SK-N-SH (cell line): Measurements from ENCODE around the gene SLC24A5. TPM values are rescaled to one million over a fixed set of nuclear protein-coding genes. Genes with fewer than 3 reads are reported as not detected.

Source experiments
- CTCF ChIA-PET: fragments of 300-600, 350-600 bp; formaldehyde crosslinking; extraction: SDS; loops from one replicate; lab custom pipeline; 2021; lab: Yijun Ruan, JAX
- POLR2A ChIA-PET: fragments of 350-600 bp; sonication (Branson Sonifier 250); formaldehyde crosslinking; extraction: SDS; loops from one replicate; lab custom pipeline; 2020; ENCODE audit warnings: antibody characterized with exemption, inconsistent platforms; lab: Yijun Ruan, JAX
- DNase-seq: peaks from one replicate; pipeline ENCODE4 v3.0.0; 2012
- H2AFZ ChIP-seq: fragments of 200-600 bp; sonication (generic); 2 replicates; pipeline ENCODE4 v1.8.1; 2016; ENCODE audit warnings: antibody characterized with exemption, mild to moderate bottlenecking, low read depth
- H3F3A ChIP-seq: fragments of 200-600 bp; sonication (generic); replicated peaks from 2 replicates; pipeline ENCODE3; 2016; ENCODE audit warnings: antibody characterized with exemption, mild to moderate bottlenecking; ENCODE audit not compliant: insufficient read depth
- H3K27ac ChIP-seq, 2 experiments: fragments of 200-500 bp in 1 of 2; fragments of 200-600 bp in 1 of 2; sonication (Bioruptor generic) in 1 of 2; sonication (generic), shearing (Covaris generic) in 1 of 2; 2 replicates each; pipeline versions ENCODE4 v1.5.1 to v1.6.1; 2014 to 2016; ENCODE audit warnings: low read depth in 2 of 2, inconsistent platforms in 1 of 2, low read length in 1 of 2, mild to moderate bottlenecking in 1 of 2, mixed read lengths in 1 of 2
- H3K27me3 ChIP-seq: fragments of 200-600 bp; sonication (generic), shearing (Covaris generic); 2 replicates; pipeline ENCODE4 v1.6.1; 2016; ENCODE audit warnings: mixed run types; ENCODE audit not compliant: insufficient read depth
- H3K36me3 ChIP-seq, 2 experiments: fragments of 200-500 bp in 1 of 2; fragments of 200-600 bp in 1 of 2; sonication (Bioruptor generic) in 1 of 2; sonication (generic) in 1 of 2; replicated peaks in 1 of 2; 2 replicates each; pipeline versions ENCODE3 to v1.5.1; 2014 to 2016; ENCODE audit warnings: low read length in 1 of 2, mild to moderate bottlenecking in 1 of 2; ENCODE audit not compliant: insufficient read depth in 2 of 2, control insufficient read depth in 1 of 2
- H3K4me1 ChIP-seq, 2 experiments: fragments of 200-500 bp in 1 of 2; fragments of 200-600 bp in 1 of 2; sonication (Bioruptor generic) in 1 of 2; sonication (generic), shearing (Covaris generic) in 1 of 2; 2 replicates each; pipeline versions ENCODE4 v1.5.1 to v1.6.1; 2014 to 2016; ENCODE audit warnings: low read depth in 1 of 2, low read length in 1 of 2, mixed run types in 1 of 2; ENCODE audit not compliant: insufficient read depth in 2 of 2, control insufficient read depth in 1 of 2
- H3K4me2 ChIP-seq: fragments of 200-600 bp; sonication (generic), shearing (Covaris generic); 2 replicates; pipeline ENCODE4 v1.6.1; 2017; ENCODE audit warnings: mixed run types
- H3K4me3 ChIP-seq, 2 experiments: fragments of 200-500 bp in 1 of 2; fragments of 200-600 bp in 1 of 2; sonication (Bioruptor generic) in 1 of 2; sonication (generic), shearing (Covaris generic) in 1 of 2; 2 replicates each; pipeline versions ENCODE4 v1.5.1 to v1.8.1; 2014 to 2016; ENCODE audit warnings: low read depth in 2 of 2, inconsistent platforms in 1 of 2, low read length in 1 of 2, mild to moderate bottlenecking in 1 of 2, mixed read lengths in 1 of 2, moderate library complexity in 1 of 2
- H3K79me2 ChIP-seq: fragments of 200-600 bp; sonication (generic); 2 replicates; pipeline ENCODE4 v1.8.1; 2017; ENCODE audit warnings: mild to moderate bottlenecking; ENCODE audit not compliant: insufficient read depth
- H3K9ac ChIP-seq: fragments of 200-600 bp; sonication (generic); 2 replicates; pipeline ENCODE4 v1.6.1; 2017; ENCODE audit warnings: mixed run types
- H3K9me2 ChIP-seq: fragments of 200-600 bp; sonication (generic); 2 replicates; pipeline ENCODE4 v1.6.1; 2017; ENCODE audit warnings: mixed run types
- H3K9me3 ChIP-seq: fragments of 200-600 bp; sonication (generic); 2 replicates; pipeline ENCODE4 v1.6.1; 2017; ENCODE audit warnings: mixed run types, mild to moderate bottlenecking, moderate library complexity
- H4K20me1 ChIP-seq: fragments of 200-600 bp; sonication (generic); 2 replicates; pipeline ENCODE4 v1.6.1; 2017; ENCODE audit warnings: mild to moderate bottlenecking, mixed run types; ENCODE audit not compliant: insufficient read depth
- CHD2 ChIP-seq: fragments of 150-350 bp; IDR thresholded peaks from 2 replicates; pipeline ENCODE4 v1.6.1; 2018; ENCODE audit warnings: low read length; ENCODE audit not compliant: partially characterized antibody
- EP300 ChIP-seq, 2 experiments: IDR thresholded peaks; 2 replicates each; pipeline versions ENCODE4 v1.4.0 to v1.6.1; 2012; ENCODE audit warnings: borderline replicate concordance in 1 of 2, low read depth in 1 of 2, low read length in 1 of 2
- EZH2phosphoT487 ChIP-seq: fragments of 200-600 bp; sonication (generic); IDR thresholded peaks from 2 replicates; pipeline ENCODE4 v1.6.1; 2017; ENCODE audit warnings: low read depth, mixed run types, mild to moderate bottlenecking, antibody characterized with exemption, moderate library complexity, borderline replicate concordance
- GATA2 ChIP-seq: sonication (generic); formaldehyde crosslinking; IDR thresholded peaks from 2 replicates; pipeline ENCODE4 v1.5.0; 2020; ENCODE audit warnings: mild to moderate bottlenecking, missing genetic modification reagents
- MAX ChIP-seq: IDR thresholded peaks from 2 replicates; pipeline ENCODE4 v1.4.0; 2012; ENCODE audit warnings: low read depth
- MEF2A ChIP-seq: IDR thresholded peaks from 2 replicates; pipeline ENCODE4 v1.4.0; 2012; ENCODE audit warnings: low read depth, borderline replicate concordance
- MXI1 ChIP-seq: IDR thresholded peaks from 2 replicates; pipeline ENCODE4 v1.6.1; 2012; ENCODE audit warnings: mild to moderate bottlenecking, low read depth, low read length, improper control_type of control experiment
- NFIC ChIP-seq: IDR thresholded peaks from 2 replicates; pipeline ENCODE4 v1.4.0; 2012; ENCODE audit warnings: borderline replicate concordance
- POLR2AphosphoS5 ChIP-seq: IDR thresholded peaks from 2 replicates; pipeline ENCODE4 v1.6.1; 2012; ENCODE audit warnings: low read depth, low read length
- RAD21 ChIP-seq: IDR thresholded peaks from 2 replicates; pipeline ENCODE4 v1.6.1; 2012; ENCODE audit warnings: mild to moderate bottlenecking, low read length
- RFX5 ChIP-seq: IDR thresholded peaks from 2 replicates; pipeline ENCODE4 v1.6.1; 2012; ENCODE audit warnings: mild to moderate bottlenecking, improper control_type of control experiment, low read length
- SMC3 ChIP-seq: IDR thresholded peaks from 2 replicates; pipeline ENCODE4 v1.6.1; 2012; ENCODE audit warnings: low read depth, low read length, improper control_type of control experiment
- TAF1 ChIP-seq: IDR thresholded peaks from 2 replicates; pipeline ENCODE4 v1.6.1; 2012; ENCODE audit warnings: low read depth, mild to moderate bottlenecking, low read length, moderate library complexity, borderline replicate concordance
- TEAD4 ChIP-seq: IDR thresholded peaks from 2 replicates; pipeline ENCODE4 v1.4.0; 2012; ENCODE audit warnings: mild to moderate bottlenecking, borderline replicate concordance; ENCODE audit not compliant: insufficient read depth
- USF2 ChIP-seq: fragments of 150-350 bp; IDR thresholded peaks from 2 replicates; pipeline ENCODE4 v1.6.1; 2017; ENCODE audit warnings: antibody characterized with exemption, low read length, low read depth, borderline replicate concordance
- WGBS: methylation state at CpG from one replicate; pipeline ENCODE4 v1.1.6; 2017; ENCODE audit warnings: low lambda C conversion rate; 5-methylcytosine and 5-hydroxymethylcytosine counted together
- polyA plus RNA-seq, 3 experiments: library from polyadenylated mRNA; depleted of rRNA; stranded (reverse); fragments of >200 nt; gene quantifications; 2 replicates each; pipeline ENCODE4 v1.2.3, GENCODE V29; 2012
- TF ChIP-seq, protein P1 (sequence below): fragments of 200-600 bp; sonication (generic); IDR thresholded peaks from 2 replicates; pipeline ENCODE4 v1.6.1; 2017; ENCODE audit warnings: antibody characterized with exemption, mild to moderate bottlenecking, moderate library complexity
- TF ChIP-seq, protein P2 (sequence below): IDR thresholded peaks from 2 replicates; pipeline ENCODE4 v1.4.0; 2012; ENCODE audit warnings: low read depth, borderline replicate concordance
- TF ChIP-seq, protein P3 (sequence below): IDR thresholded peaks from 2 replicates; pipeline ENCODE4 v1.6.1; 2012; ENCODE audit warnings: mild to moderate bottlenecking, low read depth, low read length, moderate library complexity

Gene SLC24A5
- polyA plus RNA-seq, 1 of the 3 experiments (the other 2 are of a cell fraction), result not detected

- H3K36me3 ChIP-seq, result no peaks in the 10 kb centered on the region
- TF ChIP-seq SMC3, result peak; percentile 55
- TF ChIP-seq MAX, result no peak
- peak; percentile 72 for TF ChIP-seq RAD21
- TF ChIP-seq, protein P1, sequence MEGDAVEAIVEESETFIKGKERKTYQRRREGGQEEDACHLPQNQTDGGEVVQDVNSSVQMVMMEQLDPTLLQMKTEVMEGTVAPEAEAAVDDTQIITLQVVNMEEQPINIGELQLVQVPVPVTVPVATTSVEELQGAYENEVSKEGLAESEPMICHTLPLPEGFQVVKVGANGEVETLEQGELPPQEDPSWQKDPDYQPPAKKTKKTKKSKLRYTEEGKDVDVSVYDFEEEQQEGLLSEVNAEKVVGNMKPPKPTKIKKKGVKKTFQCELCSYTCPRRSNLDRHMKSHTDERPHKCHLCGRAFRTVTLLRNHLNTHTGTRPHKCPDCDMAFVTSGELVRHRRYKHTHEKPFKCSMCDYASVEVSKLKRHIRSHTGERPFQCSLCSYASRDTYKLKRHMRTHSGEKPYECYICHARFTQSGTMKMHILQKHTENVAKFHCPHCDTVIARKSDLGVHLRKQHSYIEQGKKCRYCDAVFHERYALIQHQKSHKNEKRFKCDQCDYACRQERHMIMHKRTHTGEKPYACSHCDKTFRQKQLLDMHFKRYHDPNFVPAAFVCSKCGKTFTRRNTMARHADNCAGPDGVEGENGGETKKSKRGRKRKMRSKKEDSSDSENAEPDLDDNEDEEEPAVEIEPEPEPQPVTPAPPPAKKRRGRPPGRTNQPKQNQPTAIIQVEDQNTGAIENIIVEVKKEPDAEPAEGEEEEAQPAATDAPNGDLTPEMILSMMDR, result peak; percentile 47
- peaks cover 0 to 17% of the 10 kb centered on the region in 2 experiments; a peak in 1 of 4 replicates for H3K4me1 ChIP-seq
- no peaks in the 10 kb centered on the region for H3K9me3 ChIP-seq
- 55% methylated on average over 6 of the region's 6 CpGs for WGBS
- no peak overlapping the region for H3K4me2 ChIP-seq
- no peaks in the 10 kb centered on the region for H3K9me2 ChIP-seq
- ChIA-PET POLR2A (no interaction called here), CTCF (interaction anchor here (0.6 to 3.1 kb wide), 32 partner anchors 9 to 896 kb away, joined by 3 to 29 read pairs (median 3); partner anchors contain the start of gene SEMA6D)
- H4K20me1 ChIP-seq, result no peaks in the 10 kb centered on the region
- no peak overlapping the region for H3K9ac ChIP-seq
- H2AFZ ChIP-seq, result no peak overlapping the region
- H3K27ac ChIP-seq, result no peak overlapping the region; a peak in 1 of 4 replicates
- H3K4me3 ChIP-seq, result no peak overlapping the region
- no peaks in the 10 kb centered on the region; the same call in 1 of the 2 replicates for H3K79me2 ChIP-seq
- H3F3A ChIP-seq, result no peaks in the 10 kb centered on the region
- no peaks in the 10 kb centered on the region; the same call in 1 of the 2 replicates for H3K27me3 ChIP-seq
- peak; percentile 26 for DNase-seq
Observed at GRCh38 chr15:48084759-48085590, 35.8 kb upstream of the SLC24A5 start.

DNA sequence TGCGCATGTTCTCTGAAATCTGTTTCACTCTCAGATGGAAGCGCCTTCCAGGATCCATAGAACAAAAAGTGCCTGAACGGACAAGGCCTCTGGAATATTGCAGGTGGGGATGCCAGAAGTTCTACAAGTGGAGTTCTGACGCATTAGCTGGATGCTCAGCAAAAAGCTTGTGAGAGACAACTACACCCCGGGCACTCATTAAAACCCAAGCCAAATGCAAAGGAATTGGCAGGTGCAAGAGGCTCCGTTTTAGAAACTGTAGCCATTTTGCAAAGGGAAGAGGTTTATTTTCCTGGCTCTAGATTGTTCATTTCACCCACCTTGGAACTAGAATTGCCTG is 35.2 kb upstream of the SLC24A5 start:
- Histone ChIP-seq H3K9me3 (no peaks in the 10 kb centered on the region), H3K36me3 (no peaks in the 10 kb centered on the region), H3K4me2 (no peak overlapping the region), H3K4me3 (no peak overlapping the region), H3K79me2 (no peaks in the 10 kb centered on the region; the same call in 1 of the 2 replicates), H3K9me2 (no peaks in the 10 kb centered on the region), H3K27ac (no peak overlapping the region; a peak in 1 of 4 replicates), H3K27me3 (no peaks in the 10 kb centered on the region; the same call in 1 of the 2 replicates), H3F3A (no peaks in the 10 kb centered on the region), H2AFZ (no peak overlapping the region), H3K9ac (no peak overlapping the region), H3K4me1 (peaks cover 0 to 17% of the 10 kb centered on the region in 2 experiments; a peak in 1 of 4 replicates), H4K20me1 (no peaks in the 10 kb centered on the region)
- 83% methylated on average over 6 of the region's 6 CpGs for WGBS
- POLR2A ChIA-PET, result no interaction called here
- CTCF ChIA-PET, result interaction anchor here (0.6 to 3.1 kb wide), 30 partner anchors 9 to 897 kb away, joined by 3 to 29 read pairs (median 4); partner anchors contain the start of gene SEMA6D
- DNase-seq, result no peak
- TF ChIP-seq MXI1 (no peak), TAF1 (no peak), POLR2AphosphoS5 (no peak), NFIC (no peak), GATA2 (CRISPR knock-in tag) (no peak), TEAD4 (no peak), CHD2 (no peak), USF2 (no peak), RAD21 (no peak), MEF2A (no peak), RFX5 (no peak), EP300 (IDR thresholded peaks at IDR 0.05; ENCODE audit: borderline replicate concordance in 1 of 2, low read depth in 1 of 2, low read length in 1 of 2) (no peak), EZH2phosphoT487 (no peak)
- TF ChIP-seq, protein P2, sequence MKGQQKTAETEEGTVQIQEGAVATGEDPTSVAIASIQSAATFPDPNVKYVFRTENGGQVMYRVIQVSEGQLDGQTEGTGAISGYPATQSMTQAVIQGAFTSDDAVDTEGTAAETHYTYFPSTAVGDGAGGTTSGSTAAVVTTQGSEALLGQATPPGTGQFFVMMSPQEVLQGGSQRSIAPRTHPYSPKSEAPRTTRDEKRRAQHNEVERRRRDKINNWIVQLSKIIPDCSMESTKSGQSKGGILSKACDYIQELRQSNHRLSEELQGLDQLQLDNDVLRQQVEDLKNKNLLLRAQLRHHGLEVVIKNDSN, result no peak
- TF ChIP-seq, protein P3, sequence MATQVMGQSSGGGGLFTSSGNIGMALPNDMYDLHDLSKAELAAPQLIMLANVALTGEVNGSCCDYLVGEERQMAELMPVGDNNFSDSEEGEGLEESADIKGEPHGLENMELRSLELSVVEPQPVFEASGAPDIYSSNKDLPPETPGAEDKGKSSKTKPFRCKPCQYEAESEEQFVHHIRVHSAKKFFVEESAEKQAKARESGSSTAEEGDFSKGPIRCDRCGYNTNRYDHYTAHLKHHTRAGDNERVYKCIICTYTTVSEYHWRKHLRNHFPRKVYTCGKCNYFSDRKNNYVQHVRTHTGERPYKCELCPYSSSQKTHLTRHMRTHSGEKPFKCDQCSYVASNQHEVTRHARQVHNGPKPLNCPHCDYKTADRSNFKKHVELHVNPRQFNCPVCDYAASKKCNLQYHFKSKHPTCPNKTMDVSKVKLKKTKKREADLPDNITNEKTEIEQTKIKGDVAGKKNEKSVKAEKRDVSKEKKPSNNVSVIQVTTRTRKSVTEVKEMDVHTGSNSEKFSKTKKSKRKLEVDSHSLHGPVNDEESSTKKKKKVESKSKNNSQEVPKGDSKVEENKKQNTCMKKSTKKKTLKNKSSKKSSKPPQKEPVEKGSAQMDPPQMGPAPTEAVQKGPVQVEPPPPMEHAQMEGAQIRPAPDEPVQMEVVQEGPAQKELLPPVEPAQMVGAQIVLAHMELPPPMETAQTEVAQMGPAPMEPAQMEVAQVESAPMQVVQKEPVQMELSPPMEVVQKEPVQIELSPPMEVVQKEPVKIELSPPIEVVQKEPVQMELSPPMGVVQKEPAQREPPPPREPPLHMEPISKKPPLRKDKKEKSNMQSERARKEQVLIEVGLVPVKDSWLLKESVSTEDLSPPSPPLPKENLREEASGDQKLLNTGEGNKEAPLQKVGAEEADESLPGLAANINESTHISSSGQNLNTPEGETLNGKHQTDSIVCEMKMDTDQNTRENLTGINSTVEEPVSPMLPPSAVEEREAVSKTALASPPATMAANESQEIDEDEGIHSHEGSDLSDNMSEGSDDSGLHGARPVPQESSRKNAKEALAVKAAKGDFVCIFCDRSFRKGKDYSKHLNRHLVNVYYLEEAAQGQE, result no peak
